K562 (cell line): ENCODE data around the gene KSR2. TPM values are rescaled to one million over a fixed set of nuclear protein-coding genes. Genes with fewer than 3 reads are reported as not detected.

ENCODE experiments used
- ATAC-seq: fragments of 200-7000 bp; cut with Tn5 transposase; 3 replicates; pipeline ENCODE4 v1.9.1; 2020; ENCODE audit warnings: moderate library complexity
- BruUV-seq: library from RNA; stranded (reverse); fragments of 400-500 nt; replicated peaks from 2 replicates; lab custom pipeline; 2021; lab: Mats Ljungman, UMichigan
- CTCF ChIA-PET: fragments of 300-600 bp; formaldehyde crosslinking; extraction: SDS; loops from one replicate; lab custom pipeline; 2021; ENCODE audit warnings: low intra/inter-chr PET ratio; lab: Yijun Ruan, JAX
- POLR2A ChIA-PET: fragments of 300-600, 350-650 bp; sonication (Branson Sonifier 250); formaldehyde crosslinking; extraction: SDS; loops from one replicate; lab custom pipeline; 2021; ENCODE audit warnings: antibody characterized with exemption, inconsistent platforms; lab: Yijun Ruan, JAX
- DNase-seq, 4 experiments: peaks; one replicate each; pipeline versions ENCODE4 v3.0.0 to v3.0.0-alpha.2; 2011 to 2018; ENCODE audit warnings: low spot score in 3 of 4, mixed read lengths in 3 of 4; ENCODE audit errors: extremely low read depth in 1 of 4
- FAIRE-seq: peaks from 2 replicates; lab custom pipeline; 2011; peaks lifted over from hg19 to GRCh38; lab: Jason Lieb, UNC
- H2AFZ ChIP-seq: 2 replicates; pipeline ENCODE4 v1.6.0; 2011; ENCODE audit warnings: low read depth, low read length, control low read depth, inconsistent platforms
- H3K27ac ChIP-seq: fragments of 200-600 bp; 3 replicates; pipeline ENCODE4 v1.8.0; 2011; ENCODE audit warnings: low read depth, mild to moderate bottlenecking, control low read depth, inconsistent platforms, low read length, moderate library complexity, mixed read lengths; ENCODE audit errors: extremely low read depth
- H3K27me3 ChIP-seq, 2 experiments: fragments of 300-600 bp in 1 of 2; 2 replicates in 1 of 2; 3 replicates in 1 of 2; pipeline versions ENCODE4 v1.6.0 to v1.8.0; 2011; ENCODE audit warnings: inconsistent platforms in 2 of 2, low read length in 2 of 2, mild to moderate bottlenecking in 1 of 2, mixed read lengths in 1 of 2, moderate library complexity in 1 of 2; ENCODE audit not compliant: control insufficient read depth in 2 of 2, insufficient read depth in 2 of 2
- H3K36me3 ChIP-seq: fragments of 300-600 bp; 3 replicates; pipeline ENCODE4 v1.8.0; 2011; ENCODE audit warnings: mild to moderate bottlenecking, low read length, inconsistent platforms; ENCODE audit not compliant: control insufficient read depth, insufficient read depth
- H3K4me1 ChIP-seq, 2 experiments: fragments of 200-600 bp in 1 of 2; replicated peaks in 1 of 2; 2 replicates in 1 of 2; 3 replicates in 1 of 2; pipeline versions ENCODE4 v1.5.1 to v1.8.0; 2011; ENCODE audit warnings: inconsistent platforms in 2 of 2, low read length in 2 of 2, mild to moderate bottlenecking in 1 of 2, mixed read lengths in 1 of 2, moderate library complexity in 1 of 2; ENCODE audit not compliant: control insufficient read depth in 2 of 2, insufficient read depth in 2 of 2
- H3K4me2 ChIP-seq: 2 replicates; pipeline ENCODE4 v1.6.1; 2011; ENCODE audit warnings: low read length, control low read depth, inconsistent platforms, mixed read lengths; ENCODE audit not compliant: insufficient read depth
- H3K4me3 ChIP-seq: fragments of 200-600 bp; sonication (generic), shearing (Covaris generic); 2 replicates; pipeline ENCODE4 v1.5.1; 2016; ENCODE audit warnings: control low read depth, inconsistent platforms
- H3K79me2 ChIP-seq: fragments of 200-600 bp; 3 replicates; pipeline ENCODE4 v1.8.0; 2011; ENCODE audit warnings: low read length, inconsistent platforms; ENCODE audit not compliant: control insufficient read depth, insufficient read depth
- H3K9ac ChIP-seq, 2 experiments: 2 replicates each; pipeline versions ENCODE4 v1.6.0 to v1.6.1; 2011; ENCODE audit warnings: low read depth in 2 of 2, low read length in 2 of 2, control low read depth in 1 of 2, inconsistent platforms in 1 of 2, mild to moderate bottlenecking in 1 of 2, mixed read lengths in 1 of 2; ENCODE audit not compliant: insufficient read depth in 1 of 2
- H3K9me1 ChIP-seq: one replicate; pipeline ENCODE4 v1.6.0; 2011; ENCODE audit warnings: inconsistent platforms, mild to moderate bottlenecking, low read length, moderate library complexity; ENCODE audit not compliant: control insufficient read depth, insufficient read depth
- H3K9me3 ChIP-seq: replicated peaks from 2 replicates; pipeline ENCODE4 v1.5.1; 2011; ENCODE audit warnings: low read depth, low read length, inconsistent platforms; ENCODE audit not compliant: control insufficient read depth, insufficient read depth
- H4K20me1 ChIP-seq: replicated peaks from 2 replicates; pipeline ENCODE4 v1.6.1; 2011; ENCODE audit warnings: low read length, inconsistent platforms, mixed read lengths; ENCODE audit not compliant: control insufficient read depth, insufficient read depth
- ARID2 ChIP-seq: fragments of 450-650 bp; IDR thresholded peaks from 2 replicates; pipeline ENCODE4 v1.6.1; 2017; ENCODE audit warnings: antibody characterized with exemption, mild to moderate bottlenecking
- KDM5B ChIP-seq: fragments of 200-600 bp; sonication (generic); IDR thresholded peaks from 2 replicates; pipeline ENCODE4 v1.6.1; 2012; ENCODE audit warnings: low read depth, mild to moderate bottlenecking, moderate library complexity, low read length, control low read depth, inconsistent platforms; ENCODE audit not compliant: insufficient replicate concordance
- MYBL2 ChIP-seq, 2 experiments: fragments of 450-650 bp in 1 of 2; sonication (generic) in 1 of 2; formaldehyde crosslinking in 1 of 2; IDR thresholded peaks; 2 replicates each; pipeline versions ENCODE4 v1.6.1 to v1.8.1; 2017 to 2022; ENCODE audit warnings: borderline replicate concordance in 1 of 2, inconsistent platforms in 1 of 2, low read depth in 1 of 2, mild to moderate bottlenecking in 1 of 2, missing genetic modification reagents in 1 of 2, moderate library complexity in 1 of 2
- RBM14 ChIP-seq: fragments of 200-400 bp; formaldehyde crosslinking; IDR thresholded peaks from 2 replicates; pipeline ENCODE4 v1.6.1; 2018; ENCODE audit warnings: low read depth, mild to moderate bottlenecking, low read length, moderate library complexity, borderline replicate concordance; ENCODE audit not compliant: insufficient read depth
- TEAD1 ChIP-seq, 2 experiments: fragments of 450-650 bp in 1 of 2; sonication (generic) in 1 of 2; formaldehyde crosslinking; IDR thresholded peaks; 2 replicates each; pipeline versions ENCODE4 v1.4.0 to v1.8.0; 2020 to 2022; ENCODE audit warnings: mild to moderate bottlenecking in 2 of 2, missing genetic modification reagents in 1 of 2
- THRAP3 ChIP-seq: fragments of 450-650 bp; IDR thresholded peaks from 2 replicates; pipeline ENCODE4 v1.6.1; 2016; ENCODE audit warnings: mild to moderate bottlenecking, inconsistent platforms, borderline replicate concordance
- XRCC4 ChIP-seq: IDR thresholded peaks from one replicate; pipeline ENCODE4 v1.6.1; 2011; ENCODE audit not compliant: insufficient read depth, insufficient read length; ENCODE audit errors: extremely low read depth
- ZBTB5 ChIP-seq: fragments of 450-650 bp; IDR thresholded peaks from 2 replicates; pipeline ENCODE4 v1.6.1; 2017; ENCODE audit warnings: antibody characterized with exemption
- ZNF431 ChIP-seq: sonication (generic); formaldehyde crosslinking; IDR thresholded peaks from 2 replicates; pipeline ENCODE4 v1.8.0; 2022; ENCODE audit warnings: mild to moderate bottlenecking, missing genetic modification reagents
- ZSCAN32 ChIP-seq: fragments of 450-650 bp; formaldehyde crosslinking; IDR thresholded peaks from 2 replicates; pipeline ENCODE4 v1.4.0; 2020; ENCODE audit warnings: mild to moderate bottlenecking, moderate library complexity
- WGBS: fragments of 100-300 bp; shearing (Covaris generic); methylation state at CpG from one replicate; pipeline ENCODE4 v1.1.6; 2016; ENCODE audit warnings: low coverage, mixed read lengths; ENCODE audit not compliant: insufficient coverage; ENCODE audit errors: missing lambda C conversion rate; 5-methylcytosine and 5-hydroxymethylcytosine counted together
- in situ Hi-C: fragments of 300-500 bp; cut with MboI; formaldehyde crosslinking; loops from 4 replicates; pipeline ENCODE4 v1.15.0; 2018; ENCODE audit warnings: inconsistent platforms, mixed read lengths
- intact Hi-C: fragments of 100-400 bp; cut with micrococcal nuclease; formaldehyde crosslinking; loops from 2 replicates; pipeline ENCODE4 v1.14.2; 2022
- polyA plus RNA-seq, 8 experiments: library from polyadenylated mRNA; depleted of rRNA in 4 of 8; stranded (reverse) in 5 of 8; unstranded in 3 of 8; fragments of >200 nt; fragmentation: Nextera tagmentation in 2 of 8; fragmentation: Illumina TruSeq in 1 of 8; extraction: Ambion mirVana in 2 of 8; extraction: Trizol in 1 of 8; gene quantifications; 2 replicates each; pipeline versions ENCODE4 v1.2.1 to v1.2.3, GENCODE V29; 2011 to 2014; ENCODE audit warnings: inconsistent platforms in 1 of 8, missing spikeins in 1 of 8
- total RNA-seq, 7 experiments: library from RNA; depleted of rRNA in 6 of 7; stranded (reverse); fragments of >200 nt in 6 of 7; fragmentation: Illumina TruSeq in 2 of 7; extraction: Trizol in 2 of 7; gene quantifications; 2 replicates each; pipeline versions ENCODE4 v1.2.1 to v1.2.3, GENCODE V29; 2011 to 2021; ENCODE audit warnings: low replicate concordance in 1 of 7
- TF ChIP-seq, protein P1 (sequence below): IDR thresholded peaks from 3 replicates; pipeline ENCODE4 v1.6.1; 2011; ENCODE audit warnings: borderline replicate concordance, mild to moderate bottlenecking, moderate library complexity; ENCODE audit not compliant: insufficient read length; ENCODE audit errors: extremely low read depth
- TF ChIP-seq, protein P2 (sequence below), 2 experiments: fragments of 450-650 bp; IDR thresholded peaks; 2 replicates each; pipeline ENCODE4 v1.6.1; 2018; ENCODE audit warnings: mild to moderate bottlenecking in 2 of 2, low read depth in 1 of 2; ENCODE audit not compliant: partially characterized antibody in 2 of 2

Gene KSR2
- total and polyA plus RNA-seq, 9 of the 15 experiments (the other 6 are each of a cell fraction or from before 2014, with no cell fraction given): not detected

GRCh38 chr12:117718141-117718540 lies 250.6 kb downstream of the KSR2 start:
- CTCF ChIA-PET: no interaction called here
- Histone ChIP-seq H3K27ac (no peak overlapping the region), H3K4me3 (no peak overlapping the region), H3K4me1 (no peaks in the 10 kb centered on the region), H3K36me3 (no peaks in the 10 kb centered on the region), H3K9me3 (no peaks in the 10 kb centered on the region), H3K9me1 (no peaks in the 10 kb centered on the region), H3K9ac (no peak overlapping the region), H4K20me1 (no peaks in the 10 kb centered on the region), H2AFZ (no peak overlapping the region), H3K4me2 (no peak overlapping the region), H3K79me2 (no peaks in the 10 kb centered on the region), H3K27me3 (no peaks in the 10 kb centered on the region)
- FAIRE-seq (no peak), ATAC-seq (no peak), DNase-seq (no peak)
- no TSS peak for BruUV-seq
- intact Hi-C loops (no loop called here), in situ Hi-C loops (no loop called here)
- WGBS: 0% methylated on average over 1 of the region's 1 CpG
- POLR2A ChIA-PET: no interaction called here
- TF ChIP-seq ZBTB5 (no peak), KDM5B (no peak), MYBL2 (IDR thresholded peaks at IDR 0.05; ENCODE audit: low read depth) (no peak), MYBL2 (CRISPR knock-in tag; IDR thresholded peaks at IDR 0.05; ENCODE audit: borderline replicate concordance) (no peak), XRCC4 (no peak), THRAP3 (no peak), ARID2 (no peak), TEAD1 (CRISPR knock-in tag; IDR thresholded peaks at IDR 0.05) (no peak), ZNF431 (no peak), ZSCAN32 (CRISPR knock-in tag) (no peak), RBM14 (no peak)
- TF ChIP-seq, protein P1, sequence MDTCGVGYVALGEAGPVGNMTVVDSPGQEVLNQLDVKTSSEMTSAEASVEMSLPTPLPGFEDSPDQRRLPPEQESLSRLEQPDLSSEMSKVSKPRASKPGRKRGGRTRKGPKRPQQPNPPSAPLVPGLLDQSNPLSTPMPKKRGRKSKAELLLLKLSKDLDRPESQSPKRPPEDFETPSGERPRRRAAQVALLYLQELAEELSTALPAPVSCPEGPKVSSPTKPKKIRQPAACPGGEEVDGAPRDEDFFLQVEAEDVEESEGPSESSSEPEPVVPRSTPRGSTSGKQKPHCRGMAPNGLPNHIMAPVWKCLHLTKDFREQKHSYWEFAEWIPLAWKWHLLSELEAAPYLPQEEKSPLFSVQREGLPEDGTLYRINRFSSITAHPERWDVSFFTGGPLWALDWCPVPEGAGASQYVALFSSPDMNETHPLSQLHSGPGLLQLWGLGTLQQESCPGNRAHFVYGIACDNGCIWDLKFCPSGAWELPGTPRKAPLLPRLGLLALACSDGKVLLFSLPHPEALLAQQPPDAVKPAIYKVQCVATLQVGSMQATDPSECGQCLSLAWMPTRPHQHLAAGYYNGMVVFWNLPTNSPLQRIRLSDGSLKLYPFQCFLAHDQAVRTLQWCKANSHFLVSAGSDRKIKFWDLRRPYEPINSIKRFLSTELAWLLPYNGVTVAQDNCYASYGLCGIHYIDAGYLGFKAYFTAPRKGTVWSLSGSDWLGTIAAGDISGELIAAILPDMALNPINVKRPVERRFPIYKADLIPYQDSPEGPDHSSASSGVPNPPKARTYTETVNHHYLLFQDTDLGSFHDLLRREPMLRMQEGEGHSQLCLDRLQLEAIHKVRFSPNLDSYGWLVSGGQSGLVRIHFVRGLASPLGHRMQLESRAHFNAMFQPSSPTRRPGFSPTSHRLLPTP: no peak
- TF ChIP-seq, protein P2, sequence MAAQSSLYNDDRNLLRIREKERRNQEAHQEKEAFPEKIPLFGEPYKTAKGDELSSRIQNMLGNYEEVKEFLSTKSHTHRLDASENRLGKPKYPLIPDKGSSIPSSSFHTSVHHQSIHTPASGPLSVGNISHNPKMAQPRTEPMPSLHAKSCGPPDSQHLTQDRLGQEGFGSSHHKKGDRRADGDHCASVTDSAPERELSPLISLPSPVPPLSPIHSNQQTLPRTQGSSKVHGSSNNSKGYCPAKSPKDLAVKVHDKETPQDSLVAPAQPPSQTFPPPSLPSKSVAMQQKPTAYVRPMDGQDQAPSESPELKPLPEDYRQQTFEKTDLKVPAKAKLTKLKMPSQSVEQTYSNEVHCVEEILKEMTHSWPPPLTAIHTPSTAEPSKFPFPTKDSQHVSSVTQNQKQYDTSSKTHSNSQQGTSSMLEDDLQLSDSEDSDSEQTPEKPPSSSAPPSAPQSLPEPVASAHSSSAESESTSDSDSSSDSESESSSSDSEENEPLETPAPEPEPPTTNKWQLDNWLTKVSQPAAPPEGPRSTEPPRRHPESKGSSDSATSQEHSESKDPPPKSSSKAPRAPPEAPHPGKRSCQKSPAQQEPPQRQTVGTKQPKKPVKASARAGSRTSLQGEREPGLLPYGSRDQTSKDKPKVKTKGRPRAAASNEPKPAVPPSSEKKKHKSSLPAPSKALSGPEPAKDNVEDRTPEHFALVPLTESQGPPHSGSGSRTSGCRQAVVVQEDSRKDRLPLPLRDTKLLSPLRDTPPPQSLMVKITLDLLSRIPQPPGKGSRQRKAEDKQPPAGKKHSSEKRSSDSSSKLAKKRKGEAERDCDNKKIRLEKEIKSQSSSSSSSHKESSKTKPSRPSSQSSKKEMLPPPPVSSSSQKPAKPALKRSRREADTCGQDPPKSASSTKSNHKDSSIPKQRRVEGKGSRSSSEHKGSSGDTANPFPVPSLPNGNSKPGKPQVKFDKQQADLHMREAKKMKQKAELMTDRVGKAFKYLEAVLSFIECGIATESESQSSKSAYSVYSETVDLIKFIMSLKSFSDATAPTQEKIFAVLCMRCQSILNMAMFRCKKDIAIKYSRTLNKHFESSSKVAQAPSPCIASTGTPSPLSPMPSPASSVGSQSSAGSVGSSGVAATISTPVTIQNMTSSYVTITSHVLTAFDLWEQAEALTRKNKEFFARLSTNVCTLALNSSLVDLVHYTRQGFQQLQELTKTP (IDR thresholded peaks at IDR 0.05; ENCODE audit: low read depth in 1 of 2, partially characterized antibody in 2 of 2): no peak
